Suprapubic skin (tissue), 4 donors: ENCODE results near the gene RPUSD2. TPM values are rescaled to one million over a fixed set of nuclear protein-coding genes. Genes with fewer than 3 reads are reported as not detected.

Experiments
- DNase-seq, 2 donors: peaks; one replicate each; pipeline ENCODE4 v3.0.0-alpha.2; 2019; ENCODE audit warnings: low spot score in 2 of 2
- H3K27ac ChIP-seq: fragments of 200-600 bp; sonication (generic); one replicate; pipeline ENCODE4 v1.5.1; 2019
- H3K27me3 ChIP-seq: fragments of 200-600 bp; sonication (generic); one replicate; pipeline ENCODE4 v1.5.1; 2019
- H3K36me3 ChIP-seq: fragments of 200-600 bp; sonication (generic); one replicate; pipeline ENCODE4 v1.5.1; 2019
- H3K4me1 ChIP-seq: fragments of 200-600 bp; sonication (generic); one replicate; pipeline ENCODE4 v1.5.1; 2019
- H3K4me3 ChIP-seq: fragments of 200-600 bp; sonication (generic); one replicate; pipeline ENCODE4 v1.5.1; 2019; ENCODE audit warnings: mild to moderate bottlenecking
- H3K9me3 ChIP-seq: fragments of 200-600 bp; sonication (generic); one replicate; pipeline ENCODE4 v1.5.1; 2019
- EP300 ChIP-seq: sonication (generic); formaldehyde crosslinking; IDR thresholded peaks from one replicate; pipeline ENCODE4 v1.6.1; 2017; ENCODE audit warnings: antibody characterized with exemption
- POLR2A ChIP-seq, 2 donors: fragments of 450-650 bp; IDR thresholded peaks; one replicate each; pipeline ENCODE4 v1.6.1; 2017; ENCODE audit warnings: antibody characterized with exemption in 2 of 2, mild to moderate bottlenecking in 2 of 2, moderate library complexity in 2 of 2
- POLR2AphosphoS5 ChIP-seq, 3 donors: sonication (generic); formaldehyde crosslinking; IDR thresholded peaks; one replicate each; pipeline ENCODE4 v1.6.1; 2017; ENCODE audit warnings: antibody characterized with exemption in 3 of 3
- WGBS: methylation state at CpG from one replicate; pipeline ENCODE4 v1.1.5; 2018; 5-methylcytosine and 5-hydroxymethylcytosine counted together
- total RNA-seq, 4 donors: library from RNA; depleted of rRNA; stranded (reverse); fragments of >200 nt; gene quantifications; one replicate each; pipeline ENCODE4 v1.1.0, GENCODE V29; 2016
- TF ChIP-seq, protein P1 (sequence below), 2 donors: fragments of 200-600 bp in 1 of 2; fragments of 450-650 bp in 1 of 2; sonication (generic) in 1 of 2; IDR thresholded peaks; one replicate each; pipeline ENCODE4 v1.5.1; 2016 to 2019; ENCODE audit warnings: antibody characterized with exemption in 2 of 2, mild to moderate bottlenecking in 1 of 2, moderate library complexity in 1 of 2

The RPUSD2 gene
- total RNA-seq, 4 donors from 2014 or later = 8.1 to 14.0 (median 12.1) TPM

DNA sequence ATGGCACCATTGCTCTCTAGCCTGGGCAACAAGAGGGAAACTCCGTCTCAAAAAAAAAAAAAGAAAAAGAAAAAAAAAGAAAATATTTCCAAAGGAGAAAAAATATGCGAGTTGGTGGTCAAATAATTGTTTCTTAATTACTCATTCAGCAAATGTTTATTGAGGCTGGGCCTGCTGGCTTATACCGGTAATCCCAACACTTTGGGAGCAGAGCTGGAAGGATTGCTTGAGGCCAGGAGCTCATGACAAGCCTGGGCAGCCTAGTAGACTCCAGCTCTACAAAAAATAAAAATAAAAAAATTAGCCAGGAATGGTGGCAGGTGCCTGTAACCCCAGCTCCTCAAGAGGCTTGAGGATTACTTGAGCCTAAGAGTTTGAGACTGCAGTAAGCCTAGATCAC lies 29.0 kb downstream of the RPUSD2 start:
- 69% methylated on average over 3 of the region's 3 CpGs for WGBS
- Histone ChIP-seq H3K36me3 (no peaks in the 10 kb centered on the region), H3K4me3 (no peak overlapping the region), H3K9me3 (no peaks in the 10 kb centered on the region), H3K27ac (no peak overlapping the region), H3K4me1 (peaks cover 13% of the 10 kb centered on the region), H3K27me3 (no peaks in the 10 kb centered on the region)
- TF ChIP-seq POLR2A (IDR thresholded peaks at IDR 0.05) (no peak), POLR2AphosphoS5 (IDR thresholded peaks at IDR 0.05) (no peak), EP300 (no peak)
- TF ChIP-seq, protein P1, sequence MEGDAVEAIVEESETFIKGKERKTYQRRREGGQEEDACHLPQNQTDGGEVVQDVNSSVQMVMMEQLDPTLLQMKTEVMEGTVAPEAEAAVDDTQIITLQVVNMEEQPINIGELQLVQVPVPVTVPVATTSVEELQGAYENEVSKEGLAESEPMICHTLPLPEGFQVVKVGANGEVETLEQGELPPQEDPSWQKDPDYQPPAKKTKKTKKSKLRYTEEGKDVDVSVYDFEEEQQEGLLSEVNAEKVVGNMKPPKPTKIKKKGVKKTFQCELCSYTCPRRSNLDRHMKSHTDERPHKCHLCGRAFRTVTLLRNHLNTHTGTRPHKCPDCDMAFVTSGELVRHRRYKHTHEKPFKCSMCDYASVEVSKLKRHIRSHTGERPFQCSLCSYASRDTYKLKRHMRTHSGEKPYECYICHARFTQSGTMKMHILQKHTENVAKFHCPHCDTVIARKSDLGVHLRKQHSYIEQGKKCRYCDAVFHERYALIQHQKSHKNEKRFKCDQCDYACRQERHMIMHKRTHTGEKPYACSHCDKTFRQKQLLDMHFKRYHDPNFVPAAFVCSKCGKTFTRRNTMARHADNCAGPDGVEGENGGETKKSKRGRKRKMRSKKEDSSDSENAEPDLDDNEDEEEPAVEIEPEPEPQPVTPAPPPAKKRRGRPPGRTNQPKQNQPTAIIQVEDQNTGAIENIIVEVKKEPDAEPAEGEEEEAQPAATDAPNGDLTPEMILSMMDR (IDR thresholded peaks at IDR 0.05) = no peak
- DNase-seq = no peak

DNA sequence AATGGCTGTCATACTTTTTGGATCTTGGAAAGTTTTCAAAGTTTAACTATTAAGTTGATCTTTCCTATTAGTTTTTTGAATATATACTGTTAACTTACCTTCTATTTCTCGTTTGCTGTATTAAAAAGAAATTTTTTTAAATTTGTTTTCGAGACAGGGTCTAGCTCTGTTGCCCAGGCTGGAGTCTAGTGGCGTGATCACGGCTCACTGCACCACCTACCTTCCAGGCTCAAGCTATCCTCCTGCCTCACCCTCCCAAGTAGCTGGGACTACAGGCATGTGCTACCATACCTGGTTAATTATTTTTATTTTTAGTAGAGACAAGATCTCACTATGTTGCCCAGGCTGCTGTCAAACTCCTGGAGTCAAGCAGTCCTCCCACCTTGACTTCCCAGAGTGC lies 29.6 kb downstream of the RPUSD2 start:
- no peak for TF ChIP-seq EP300
- no peak for TF ChIP-seq POLR2AphosphoS5 (IDR thresholded peaks at IDR 0.05)
- TF ChIP-seq, protein P1 (IDR thresholded peaks at IDR 0.05) = no peak
- TF ChIP-seq POLR2A (IDR thresholded peaks at IDR 0.05) = no peak
- Histone ChIP-seq H3K27ac (no peak overlapping the region), H3K9me3 (no peaks in the 10 kb centered on the region), H3K4me1 (peaks cover 9% of the 10 kb centered on the region), H3K27me3 (no peaks in the 10 kb centered on the region), H3K36me3 (no peaks in the 10 kb centered on the region), H3K4me3 (no peak overlapping the region)
- DNase-seq = no peak
- 82% methylated on average over 4 of the region's 4 CpGs for WGBS

DNA sequence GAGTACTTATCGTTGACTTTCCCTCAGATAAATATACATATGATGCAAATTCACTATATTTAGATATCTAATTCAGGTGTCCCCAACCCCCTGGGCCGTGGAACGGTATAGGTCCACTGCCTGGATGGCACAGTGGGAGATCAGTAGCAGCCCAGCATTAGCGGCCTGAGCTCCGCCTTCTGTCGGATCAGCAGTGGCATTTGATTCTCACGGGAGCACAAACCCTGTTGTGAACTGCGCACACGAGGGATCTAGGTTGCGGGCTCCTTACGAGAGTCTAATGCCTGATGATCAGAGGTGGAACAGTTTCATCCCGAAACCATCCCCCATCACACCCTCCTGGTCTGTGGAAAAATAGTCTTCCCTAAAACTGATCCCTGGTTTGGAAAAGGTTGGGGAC lies 31.9 kb downstream of the RPUSD2 start:
- Histone ChIP-seq H3K27me3 (no peaks in the 10 kb centered on the region), H3K4me1 (no peaks in the 10 kb centered on the region)

DNA sequence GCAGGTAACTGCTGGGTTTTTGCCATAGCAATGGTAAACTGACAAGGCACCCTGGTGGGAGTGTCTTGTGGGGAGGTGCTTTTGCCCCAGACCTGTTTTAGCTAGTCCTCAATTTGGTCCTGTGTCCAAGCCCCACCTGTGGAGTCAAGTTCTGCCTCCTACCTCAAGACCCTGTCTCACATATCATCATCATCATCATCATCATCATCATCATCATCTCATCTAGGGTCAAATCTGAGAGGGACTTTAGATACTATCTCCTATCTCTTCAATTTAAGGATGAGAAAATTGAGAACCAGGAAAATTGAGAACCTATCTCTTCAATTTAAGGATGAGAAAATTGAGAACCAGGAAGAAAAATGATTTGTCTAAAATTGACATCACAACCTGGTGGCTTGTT lies 34.8 kb downstream of the RPUSD2 start:
- H3K27ac ChIP-seq = no peak overlapping the region
- H3K9me3 ChIP-seq = no peaks in the 10 kb centered on the region

More for the DNA sequence above, 31.9 kb downstream of the RPUSD2 start:
- TF ChIP-seq EP300 = no peak
- no peak for TF ChIP-seq POLR2A (IDR thresholded peaks at IDR 0.05)
- TF ChIP-seq, protein P1 (IDR thresholded peaks at IDR 0.05) = no peak
- TF ChIP-seq POLR2AphosphoS5 (IDR thresholded peaks at IDR 0.05) = no peak
- WGBS = 96% methylated on average over 12 of the region's 12 CpGs
- no peak for DNase-seq
- H3K36me3 ChIP-seq = no peaks in the 10 kb centered on the region
- H3K9me3 ChIP-seq = no peaks in the 10 kb centered on the region
- no peak overlapping the region for H3K4me3 ChIP-seq
- no peak overlapping the region for H3K27ac ChIP-seq

DNA sequence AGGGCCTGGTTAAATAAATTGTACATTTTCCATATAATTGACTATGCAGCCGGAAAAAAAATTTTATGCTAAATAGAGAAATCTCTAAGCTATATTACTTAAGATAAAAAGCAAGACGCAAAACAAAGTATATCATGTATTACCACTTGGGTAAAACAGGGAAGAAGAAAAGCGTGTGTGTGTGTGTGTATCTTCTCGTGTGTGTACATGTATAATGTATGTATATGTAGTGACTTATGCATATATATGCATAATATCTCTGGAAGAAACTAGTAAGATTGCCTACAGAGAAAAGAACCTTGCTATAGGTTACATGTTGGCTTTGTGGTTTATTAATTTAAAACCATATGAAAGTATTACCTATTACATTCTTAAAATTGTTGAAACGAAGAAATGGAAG lies 44.0 kb downstream of the RPUSD2 start:
- WGBS = 84% methylated on average over 5 of the region's 5 CpGs
- DNase-seq = no peak
- Histone ChIP-seq H3K4me1 (no peaks in the 10 kb centered on the region), H3K27me3 (no peaks in the 10 kb centered on the region), H3K4me3 (no peak overlapping the region), H3K9me3 (no peaks in the 10 kb centered on the region), H3K36me3 (no peaks in the 10 kb centered on the region), H3K27ac (no peak overlapping the region)
- TF ChIP-seq, protein P1 (IDR thresholded peaks at IDR 0.05) = no peak
- TF ChIP-seq POLR2AphosphoS5 (IDR thresholded peaks at IDR 0.05) (no peak), POLR2A (IDR thresholded peaks at IDR 0.05) (no peak), EP300 (no peak)

More for the DNA sequence above, 34.8 kb downstream of the RPUSD2 start:
- Histone ChIP-seq H3K4me1 (no peaks in the 10 kb centered on the region), H3K4me3 (no peak overlapping the region), H3K36me3 (no peaks in the 10 kb centered on the region), H3K27me3 (no peaks in the 10 kb centered on the region)
- TF ChIP-seq POLR2A (IDR thresholded peaks at IDR 0.05) = no peak
- DNase-seq = no peak

DNA sequence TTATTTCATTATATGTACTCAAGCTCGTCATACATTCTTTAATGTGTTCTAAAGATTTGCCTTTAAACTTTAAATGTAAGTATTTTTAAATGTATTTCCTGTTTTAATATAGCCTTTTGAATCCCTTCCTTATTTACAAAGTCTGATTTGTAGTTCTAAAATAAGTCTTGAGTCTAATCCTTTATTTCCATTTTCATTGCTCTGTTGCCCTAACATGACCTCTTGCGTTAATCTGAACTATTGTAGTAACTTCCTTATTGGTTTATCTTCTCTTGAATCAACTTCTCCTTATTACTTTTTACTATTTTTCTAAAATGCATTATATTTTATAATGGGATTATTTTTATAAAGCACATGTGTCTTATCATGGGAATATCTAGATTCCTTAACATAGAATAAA lies 48.9 kb downstream of the RPUSD2 start:
- H3K36me3 ChIP-seq = no peaks in the 10 kb centered on the region
- no peaks in the 10 kb centered on the region for H3K9me3 ChIP-seq
- no peak for DNase-seq
- H3K4me3 ChIP-seq = no peak overlapping the region
- H3K4me1 ChIP-seq = no peaks in the 10 kb centered on the region
- H3K27ac ChIP-seq = no peak overlapping the region
- TF ChIP-seq, protein P1 (IDR thresholded peaks at IDR 0.05) = no peak
- TF ChIP-seq POLR2A (IDR thresholded peaks at IDR 0.05) = no peak
- no peak for TF ChIP-seq POLR2AphosphoS5 (IDR thresholded peaks at IDR 0.05)
- no peak for TF ChIP-seq EP300
- WGBS = 86% methylated on average over 2 of the region's 2 CpGs
- H3K27me3 ChIP-seq = no peaks in the 10 kb centered on the region
